Endothelial cell of umbilical vein (primary cell): Measurements from ENCODE around the gene IFITM2. TPM values are rescaled to one million over a fixed set of nuclear protein-coding genes. Genes with fewer than 3 reads are reported as not detected.
A peak's percentile ranks its signal among the peaks of the same experiment; 100 is the strongest.

Experiments
- BruUV-seq: library from RNA; stranded (reverse); fragments of 400-500 nt; replicated peaks from 2 replicates; lab custom pipeline; 2021; lab: Mats Ljungman, UMichigan
- CTCF ChIA-PET: fragments of 300-600, 350-600 bp; sonication (Branson Sonifier 250); formaldehyde crosslinking; loops from one replicate; lab custom pipeline; 2021; ENCODE audit warnings: antibody characterized with exemption, inconsistent platforms; lab: Charles Lee
- POLR2A ChIA-PET: fragments of 300-600, 350-600 bp; sonication (Branson Sonifier 250); formaldehyde crosslinking; loops from one replicate; lab custom pipeline; 2021; ENCODE audit warnings: antibody characterized with exemption, inconsistent platforms; lab: Charles Lee
- DNase-seq: peaks from one replicate; pipeline ENCODE4 v3.0.0-alpha.2; 2011; ENCODE audit warnings: low read depth, low spot score
- FAIRE-seq: peaks from 2 replicates; lab custom pipeline; 2011; peaks lifted over from hg19 to GRCh38; lab: Jason Lieb, UNC
- H2AFZ ChIP-seq: 2 replicates; pipeline ENCODE4 v1.6.0; 2012; ENCODE audit warnings: low read depth, low read length, control low read depth, inconsistent platforms
- H3K27ac ChIP-seq: 2 replicates; pipeline ENCODE4 v1.5.1; 2011; ENCODE audit warnings: low read depth, mild to moderate bottlenecking, control low read depth, low read length, moderate library complexity; ENCODE audit not compliant: insufficient read depth
- H3K27me3 ChIP-seq, 2 experiments: 2 replicates each; pipeline versions ENCODE4 v1.6.0 to v1.6.1; 2011; ENCODE audit warnings: low read length in 2 of 2, mixed read lengths in 1 of 2; ENCODE audit not compliant: control insufficient read depth in 2 of 2, insufficient read depth in 2 of 2
- H3K36me3 ChIP-seq, 2 experiments: 2 replicates in 1 of 2; 3 replicates in 1 of 2; pipeline ENCODE4 v1.5.1; 2011; ENCODE audit warnings: low read length in 2 of 2, mild to moderate bottlenecking in 1 of 2, moderate library complexity in 1 of 2; ENCODE audit not compliant: control insufficient read depth in 2 of 2, insufficient read depth in 2 of 2; ENCODE audit errors: extremely low read depth in 1 of 2
- H3K4me1 ChIP-seq: 3 replicates; pipeline ENCODE4 v1.5.1; 2011; ENCODE audit warnings: mild to moderate bottlenecking, low read length; ENCODE audit not compliant: control insufficient read depth, insufficient read depth; ENCODE audit errors: extremely low read depth
- H3K4me2 ChIP-seq: 2 replicates; pipeline ENCODE4 v1.6.1; 2011; ENCODE audit warnings: low read length, control low read depth, mixed read lengths; ENCODE audit not compliant: insufficient read depth
- H3K4me3 ChIP-seq, 3 experiments: fragments of 200-600 bp in 1 of 3; sonication (generic), shearing (Covaris generic) in 1 of 3; replicated peaks in 1 of 3; 2 replicates each; pipeline ENCODE4 v1.5.1; 2011 to 2016; ENCODE audit warnings: control low read depth in 3 of 3, low read length in 3 of 3, mild to moderate bottlenecking in 2 of 3, inconsistent platforms in 1 of 3, low read depth in 1 of 3, moderate library complexity in 1 of 3; ENCODE audit not compliant: insufficient read depth in 1 of 3
- H3K79me2 ChIP-seq: 2 replicates; pipeline ENCODE4 v1.6.0; 2012; ENCODE audit warnings: low read length, inconsistent platforms; ENCODE audit not compliant: control insufficient read depth, insufficient read depth
- H3K9ac ChIP-seq: replicated peaks from 2 replicates; pipeline ENCODE3; 2011; ENCODE audit warnings: low read length, control low read depth; ENCODE audit not compliant: insufficient read depth; ENCODE audit errors: extremely low read depth
- H3K9me1 ChIP-seq: replicated peaks from 3 replicates; pipeline ENCODE4 v1.6.0; 2011; ENCODE audit warnings: mild to moderate bottlenecking, low read length; ENCODE audit not compliant: control insufficient read depth, insufficient read depth; ENCODE audit errors: extremely low read depth
- H3K9me3 ChIP-seq: replicated peaks from 2 replicates; pipeline ENCODE4 v1.5.1; 2012; ENCODE audit warnings: low read length, inconsistent platforms; ENCODE audit not compliant: control insufficient read depth, insufficient read depth
- H4K20me1 ChIP-seq: replicated peaks from 2 replicates; pipeline ENCODE3; 2011; ENCODE audit warnings: mild to moderate bottlenecking, low read length; ENCODE audit not compliant: control insufficient read depth, insufficient read depth; ENCODE audit errors: extremely low read depth
- EZH2 ChIP-seq: IDR thresholded peaks from 2 replicates; pipeline ENCODE4 v1.6.1; 2012; ENCODE audit warnings: borderline replicate concordance, low read depth, mild to moderate bottlenecking, moderate library complexity, low read length, inconsistent platforms; ENCODE audit not compliant: severe bottlenecking
- FOS ChIP-seq: IDR thresholded peaks from 2 replicates; pipeline ENCODE4 v1.6.1; 2011; ENCODE audit warnings: mild to moderate bottlenecking, low read length, moderate library complexity, borderline replicate concordance; ENCODE audit not compliant: insufficient read depth
- GATA2 ChIP-seq: IDR thresholded peaks from 2 replicates; pipeline ENCODE4 v1.7.0; 2011; ENCODE audit warnings: low read depth, mild to moderate bottlenecking, moderate library complexity, mixed read lengths, low read length; ENCODE audit not compliant: insufficient read length, insufficient read depth
- JUN ChIP-seq: IDR thresholded peaks from 2 replicates; pipeline ENCODE4 v1.6.1; 2011; ENCODE audit warnings: borderline replicate concordance, low read depth; ENCODE audit not compliant: insufficient read length, insufficient read depth
- MYC ChIP-seq: IDR thresholded peaks from one replicate; pipeline ENCODE4 v1.6.1; 2011; ENCODE audit warnings: mild to moderate bottlenecking, low read depth, low read length
- POLR2A ChIP-seq: IDR thresholded peaks from 2 replicates; pipeline ENCODE4 v1.6.1; 2012; ENCODE audit warnings: low read depth, mild to moderate bottlenecking, control low read depth, low read length
- POLR2AphosphoS5 ChIP-seq: IDR thresholded peaks from 2 replicates; pipeline ENCODE4 v1.6.1; 2012; ENCODE audit warnings: low read depth, mild to moderate bottlenecking, control low read depth, low read length, moderate library complexity; ENCODE audit not compliant: insufficient read depth
- dilution Hi-C: fragments of 300-500 bp; cut with MboI; formaldehyde crosslinking; loops from one replicate; pipeline ENCODE4 v1.15.0; 2019; ENCODE audit warnings: low sequenced_read_pairs; ENCODE audit not compliant: extremely low pct_ligation_motif_present
- intact Hi-C: fragments of 100-400 bp; cut with micrococcal nuclease; formaldehyde crosslinking; loops from one replicate; pipeline ENCODE4 v1.10.0; 2022
- polyA plus RNA-seq, 4 experiments: library from polyadenylated mRNA; depleted of rRNA in 3 of 4; stranded (reverse) in 3 of 4; unstranded in 1 of 4; fragments of >200 nt; gene quantifications; 2 replicates each; pipeline versions ENCODE4 v1.2.1 to v1.2.3, GENCODE V29; 2011 to 2012; ENCODE audit warnings: missing spikeins in 1 of 4
- total RNA-seq: library from RNA; stranded (reverse); gene quantifications from 2 replicates; pipeline ENCODE4 v1.2.3, GENCODE V29; 2021
- TF ChIP-seq, protein P1 (sequence below), 2 donors: IDR thresholded peaks; 1 replicate in 1 of 2; 2 replicates in 1 of 2; pipeline ENCODE4 v1.5.1; 2011; ENCODE audit warnings: low read length in 2 of 2, mild to moderate bottlenecking in 2 of 2, moderate library complexity in 2 of 2, control low read depth in 1 of 2, inconsistent platforms in 1 of 2, low read depth in 1 of 2; ENCODE audit not compliant: insufficient read depth in 1 of 2; ENCODE audit errors: extremely low read depth in 1 of 2
- TF ChIP-seq, protein P2 (sequence below): IDR thresholded peaks from 2 replicates; pipeline ENCODE4 v1.6.1; 2011; ENCODE audit not compliant: insufficient read depth, insufficient read length

Gene IFITM2
- total and polyA plus RNA-seq, 2 donors (not counting 3 experiments of a cell fraction or from before 2014, with no cell fraction given): 219 to 1,135 TPM

GRCh38 chr11:355581-356458 is 48.2 kb downstream of the IFITM2 start:
- TSS peak; percentile 95 for BruUV-seq
- no peaks in the 10 kb centered on the region for H3K36me3 ChIP-seq
- H3K4me1 ChIP-seq: peaks cover 8% of the 10 kb centered on the region
- TF ChIP-seq, protein P1, sequence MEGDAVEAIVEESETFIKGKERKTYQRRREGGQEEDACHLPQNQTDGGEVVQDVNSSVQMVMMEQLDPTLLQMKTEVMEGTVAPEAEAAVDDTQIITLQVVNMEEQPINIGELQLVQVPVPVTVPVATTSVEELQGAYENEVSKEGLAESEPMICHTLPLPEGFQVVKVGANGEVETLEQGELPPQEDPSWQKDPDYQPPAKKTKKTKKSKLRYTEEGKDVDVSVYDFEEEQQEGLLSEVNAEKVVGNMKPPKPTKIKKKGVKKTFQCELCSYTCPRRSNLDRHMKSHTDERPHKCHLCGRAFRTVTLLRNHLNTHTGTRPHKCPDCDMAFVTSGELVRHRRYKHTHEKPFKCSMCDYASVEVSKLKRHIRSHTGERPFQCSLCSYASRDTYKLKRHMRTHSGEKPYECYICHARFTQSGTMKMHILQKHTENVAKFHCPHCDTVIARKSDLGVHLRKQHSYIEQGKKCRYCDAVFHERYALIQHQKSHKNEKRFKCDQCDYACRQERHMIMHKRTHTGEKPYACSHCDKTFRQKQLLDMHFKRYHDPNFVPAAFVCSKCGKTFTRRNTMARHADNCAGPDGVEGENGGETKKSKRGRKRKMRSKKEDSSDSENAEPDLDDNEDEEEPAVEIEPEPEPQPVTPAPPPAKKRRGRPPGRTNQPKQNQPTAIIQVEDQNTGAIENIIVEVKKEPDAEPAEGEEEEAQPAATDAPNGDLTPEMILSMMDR (IDR thresholded peaks at IDR 0.05; ENCODE audit: extremely low read depth in 1 of 2, insufficient read depth in 1 of 2, low read depth in 1 of 2, low read length in 2 of 2): no peak
- TF ChIP-seq FOS (no peak), POLR2A (peak; percentile 77), EZH2 (no peak), JUN (no peak), POLR2AphosphoS5 (peak; percentile 84), GATA2 (no peak), MYC (peak; percentile 75)
- TF ChIP-seq, protein P2, sequence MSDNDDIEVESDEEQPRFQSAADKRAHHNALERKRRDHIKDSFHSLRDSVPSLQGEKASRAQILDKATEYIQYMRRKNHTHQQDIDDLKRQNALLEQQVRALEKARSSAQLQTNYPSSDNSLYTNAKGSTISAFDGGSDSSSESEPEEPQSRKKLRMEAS: no peak
- no peaks in the 10 kb centered on the region for H4K20me1 ChIP-seq
- peak overlapping the region; percentile 72 for H2AFZ ChIP-seq
- no peaks in the 10 kb centered on the region for H3K9me3 ChIP-seq
- no peaks in the 10 kb centered on the region for H3K79me2 ChIP-seq
- dilution Hi-C loops: no loop called here
- H3K4me2 ChIP-seq: peak overlapping the region; percentile 66
- no peaks in the 10 kb centered on the region for H3K27me3 ChIP-seq
- no peaks in the 10 kb centered on the region for H3K9me1 ChIP-seq
- peak overlapping the region in 1 of 3 experiments; percentile 14 for H3K4me3 ChIP-seq
- POLR2A ChIA-PET: interaction anchor here (1.0 to 1.3 kb wide), 4 partner anchors 16 to 48 kb away, joined by 3 to 13 read pairs (median 6); partner anchors contain the start of gene IFITM2
- DNase-seq (peak; percentile 96), FAIRE-seq (peak; percentile 93)
- peak overlapping the region; percentile 85 for H3K9ac ChIP-seq
- H3K27ac ChIP-seq: peak overlapping the region; percentile 96
- CTCF ChIA-PET: interaction anchor here (0.7 to 2.4 kb wide), 10 partner anchors 13 to 148 kb away, joined by 3 to 16 read pairs (median 4); partner anchors contain the start of genes BET1L, IFITM2 and RIC8A
- intact Hi-C loops: loop anchor here (1.0 to 5.0 kb wide), 6 partner anchors 29 to 149 kb away; partner anchors contain the start of genes BET1L, IFITM3, PSMD13 and RIC8A
